NK-92 (cell line): Measurements from ENCODE around the gene ATOH8.

Experiments used
- DNase-seq: peaks from one replicate; lab custom pipeline; 2025; ENCODE audit not compliant: unreplicated experiment; lab: John Stamatoyannopoulos, UW

ATOH8 gene

DNA sequence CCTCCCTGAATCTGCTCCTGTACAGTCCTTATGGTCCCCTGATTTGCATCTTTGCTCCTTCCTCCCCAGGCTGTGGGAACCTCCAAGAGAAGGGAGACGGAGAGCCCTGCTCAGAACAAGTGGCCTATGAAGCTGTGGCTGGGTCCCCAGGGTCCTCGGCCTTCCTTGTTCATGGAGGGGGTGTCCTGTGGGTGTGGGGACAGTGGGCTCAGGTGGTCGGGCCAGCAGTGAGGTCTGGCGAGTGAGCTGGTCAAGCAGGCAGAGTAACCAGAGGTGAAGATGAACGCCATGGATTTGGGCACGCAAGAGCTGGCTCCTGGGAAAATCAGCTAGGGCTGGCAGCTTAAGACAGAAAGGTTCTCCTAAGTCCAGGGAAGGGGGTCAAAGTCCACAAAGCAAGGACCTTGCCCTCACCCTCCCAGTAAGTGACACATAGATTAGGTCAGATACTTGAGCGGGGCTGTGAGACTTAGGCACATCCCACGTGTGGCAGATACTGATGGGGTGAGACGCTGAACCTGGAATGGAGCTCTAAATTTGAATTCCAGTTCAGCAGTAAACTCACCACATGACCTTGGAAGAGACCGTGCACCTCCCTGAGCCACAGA lies 34.8 kb upstream of the ATOH8 start:
- no peak for DNase-seq

DNA sequence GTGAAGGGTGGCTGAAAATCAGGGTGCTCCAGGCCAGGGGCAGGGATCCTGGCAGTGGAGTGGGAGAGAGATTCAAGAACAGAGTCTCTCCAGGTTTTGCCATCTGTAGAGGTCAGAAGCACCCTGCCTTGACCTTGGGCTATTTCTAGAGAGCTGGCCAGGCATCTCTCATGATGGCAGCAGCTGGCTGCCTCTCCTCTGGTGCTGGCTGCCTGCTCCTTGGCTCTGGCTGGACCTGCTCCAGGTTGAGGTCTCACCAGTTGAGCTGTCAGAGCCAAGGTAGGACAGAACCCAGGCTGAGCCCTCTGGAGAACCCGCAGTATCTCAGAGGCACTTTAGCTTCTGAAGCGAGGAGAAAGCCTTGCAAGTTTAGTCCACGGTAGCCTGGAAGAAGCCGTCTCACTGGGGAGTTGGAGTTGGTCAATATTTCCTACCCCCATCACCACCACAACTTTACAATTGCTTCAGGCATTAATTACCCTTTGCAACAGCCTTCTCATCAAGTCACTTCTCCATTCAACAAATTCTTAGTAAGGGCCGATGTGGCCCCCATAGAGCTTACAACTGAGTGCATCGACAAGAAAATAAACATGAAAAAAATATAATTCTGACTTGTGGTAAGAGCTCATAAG lies 34.1 kb upstream of the ATOH8 start:
- DNase-seq: no peak

DNA sequence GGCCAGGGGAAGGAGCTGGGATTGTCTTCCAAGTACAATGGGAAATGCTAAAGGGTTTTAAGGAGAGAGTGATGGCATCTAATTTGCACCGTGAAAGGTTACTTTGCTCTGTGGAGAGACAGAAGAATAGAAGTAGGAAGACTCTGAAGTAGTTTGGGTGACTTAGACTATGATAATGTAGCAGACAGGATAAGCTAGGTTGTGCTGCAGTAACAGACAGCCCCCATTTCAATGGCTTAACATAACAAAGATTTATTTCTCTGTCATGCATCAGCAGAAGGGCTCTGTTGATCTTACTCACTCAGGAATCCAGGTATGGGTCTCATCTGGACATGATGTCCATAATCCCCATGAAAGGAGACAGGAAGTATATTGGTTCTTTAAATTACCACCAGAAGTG lies 33.3 kb upstream of the ATOH8 start:
- no peak for DNase-seq

DNA sequence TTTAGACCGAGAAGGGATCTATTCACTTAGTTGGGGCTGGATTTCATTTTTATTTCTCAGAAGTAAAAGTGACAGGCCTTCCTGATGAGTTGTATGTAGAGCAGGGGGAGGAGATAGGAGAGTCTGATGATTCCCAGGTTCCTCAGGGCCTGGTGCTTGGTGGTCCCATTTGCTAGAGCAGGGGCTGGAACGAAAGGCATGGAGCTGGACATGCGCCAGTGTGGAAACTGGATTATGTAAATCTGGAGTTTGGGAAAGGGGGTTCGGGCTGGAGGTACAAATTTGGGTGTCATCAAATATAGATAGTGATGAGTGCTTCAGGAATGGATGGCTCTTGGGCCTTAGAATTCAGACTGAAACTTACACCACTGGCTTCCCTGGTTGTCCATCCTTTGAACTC lies 32.1 kb upstream of the ATOH8 start:
- no peak for DNase-seq

DNA sequence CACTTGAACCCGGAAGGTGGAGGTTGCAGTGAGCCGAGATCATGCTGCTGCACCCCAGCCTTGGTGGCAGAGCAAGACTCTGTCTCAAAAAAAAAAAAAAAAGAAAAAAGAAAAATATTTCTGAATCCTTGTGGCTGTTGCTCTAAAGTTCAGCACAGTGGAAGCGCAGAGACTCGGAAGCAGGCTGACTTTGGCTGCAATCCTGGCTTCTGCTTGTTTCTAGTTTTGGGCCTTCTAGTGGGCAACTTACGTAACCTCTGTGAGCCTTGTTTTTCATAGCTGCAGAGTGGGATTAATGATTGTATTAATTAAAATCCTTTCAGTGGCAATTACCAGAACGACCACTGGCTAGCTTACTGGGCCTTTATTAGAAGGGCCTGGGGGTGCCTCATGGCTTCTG lies 31.3 kb upstream of the ATOH8 start:
- DNase-seq: no peak

DNA sequence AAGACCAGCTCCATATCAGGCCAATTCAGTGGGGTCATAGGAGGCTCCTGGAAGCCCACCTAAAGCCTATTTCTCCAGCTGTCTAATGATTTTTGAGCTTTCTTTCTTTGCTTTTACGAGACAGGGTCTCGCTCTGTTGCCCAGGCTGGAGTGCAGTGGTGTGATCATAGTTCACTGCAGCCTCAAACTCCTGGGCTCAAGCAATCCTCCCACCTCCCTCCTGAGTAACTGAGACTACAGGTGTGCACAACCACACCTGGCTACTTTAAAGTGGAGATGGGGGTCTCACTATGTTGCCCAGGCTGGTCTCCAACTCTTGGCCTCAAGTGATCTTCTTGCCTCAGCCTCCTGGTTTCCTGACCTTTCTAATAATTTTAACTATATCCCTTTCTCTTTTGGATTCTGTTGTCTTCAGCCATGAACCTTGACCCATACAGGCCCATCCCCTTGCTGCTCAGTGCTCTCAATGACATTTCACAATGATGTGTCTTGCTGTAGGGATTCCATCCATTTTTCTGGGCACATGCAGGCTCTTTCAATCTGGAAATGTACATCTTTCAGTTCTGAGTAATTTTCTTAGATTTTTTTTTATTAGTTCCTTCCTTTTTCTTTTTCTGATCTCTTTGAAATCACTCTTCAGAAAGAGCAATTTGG lies 30.0 kb upstream of the ATOH8 start:
- no peak for DNase-seq

DNA sequence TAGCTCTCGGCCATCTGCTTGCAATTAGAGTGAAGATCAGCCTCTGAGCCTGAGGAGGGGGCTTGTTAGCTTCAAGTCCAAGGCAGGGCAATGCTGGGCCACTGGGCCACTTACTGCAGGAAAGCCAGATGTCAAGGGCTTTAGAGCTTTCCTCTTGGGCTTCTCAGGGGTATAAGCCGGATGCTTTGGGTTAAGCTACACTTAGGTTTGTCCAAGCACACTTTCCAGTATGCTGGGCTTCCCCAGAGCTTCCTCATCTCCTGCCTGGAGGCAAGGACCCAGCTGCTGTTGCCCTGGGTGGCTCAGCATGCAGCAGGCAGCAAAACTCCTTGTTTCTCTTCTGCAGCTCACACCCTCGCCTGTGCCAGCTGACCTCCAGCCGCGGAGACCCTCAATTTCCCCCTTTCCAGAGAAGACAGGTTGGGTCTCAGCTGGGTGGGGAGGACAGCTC lies 29.0 kb upstream of the ATOH8 start:
- DNase-seq: no peak

DNA sequence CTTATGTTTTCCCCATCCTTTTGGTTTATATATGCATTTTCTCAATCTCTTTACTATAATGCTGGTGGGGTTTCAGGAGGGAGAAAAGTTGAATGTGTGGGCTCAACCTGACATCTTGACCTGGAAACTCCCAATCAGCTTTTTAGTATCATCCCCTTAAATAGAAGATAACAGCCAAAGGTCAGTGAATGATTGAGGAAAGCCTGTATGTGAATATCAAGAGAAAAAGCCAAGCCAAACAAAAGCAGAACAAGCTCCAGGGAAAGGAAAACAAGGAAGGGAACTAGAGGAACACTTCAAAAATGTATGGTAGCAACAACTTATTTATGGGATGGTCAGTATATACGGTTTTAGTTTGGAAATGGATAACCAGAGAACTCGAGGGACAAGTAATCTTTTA lies 28.3 kb upstream of the ATOH8 start:
- no peak for DNase-seq

DNA sequence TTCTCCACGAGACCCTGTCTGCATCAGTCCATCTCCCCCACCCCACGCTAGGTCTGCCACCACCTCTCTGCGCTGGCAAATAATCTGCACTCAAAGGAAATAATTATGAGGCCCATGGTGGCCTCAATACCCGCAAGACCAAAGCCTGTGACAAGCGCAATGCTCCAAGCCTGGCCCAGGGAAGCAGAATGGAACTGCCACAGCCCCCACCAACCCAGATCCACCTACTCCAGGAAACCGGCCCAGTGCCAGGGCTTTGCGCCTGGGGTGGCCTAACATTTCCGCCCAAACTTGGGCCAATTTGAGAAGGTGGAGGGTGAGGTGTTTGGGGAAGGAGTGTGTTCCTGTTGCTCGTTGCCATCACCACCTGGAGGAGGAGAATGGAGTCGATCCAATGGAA lies 26.0 kb upstream of the ATOH8 start:
- no peak for DNase-seq

DNA sequence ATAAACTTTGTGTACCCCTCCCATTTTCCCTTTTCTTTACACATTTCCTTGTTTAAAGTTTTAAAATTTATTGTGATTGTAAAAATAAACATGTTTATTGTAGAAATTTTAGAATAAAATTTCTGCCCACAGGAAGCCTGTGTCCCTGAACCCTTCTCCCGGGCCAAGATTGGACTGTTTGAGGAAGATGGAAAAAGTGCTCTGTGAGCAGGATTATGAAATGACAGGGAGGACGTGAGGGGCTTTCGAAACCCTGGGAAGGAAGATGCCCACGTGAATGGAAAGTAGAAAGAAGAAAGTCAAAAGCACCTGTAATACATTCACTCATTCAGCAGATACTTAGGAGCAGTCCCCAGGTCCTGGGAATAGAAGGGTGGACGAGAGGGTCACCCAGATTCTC lies 25.4 kb upstream of the ATOH8 start:
- DNase-seq: no peak

DNA sequence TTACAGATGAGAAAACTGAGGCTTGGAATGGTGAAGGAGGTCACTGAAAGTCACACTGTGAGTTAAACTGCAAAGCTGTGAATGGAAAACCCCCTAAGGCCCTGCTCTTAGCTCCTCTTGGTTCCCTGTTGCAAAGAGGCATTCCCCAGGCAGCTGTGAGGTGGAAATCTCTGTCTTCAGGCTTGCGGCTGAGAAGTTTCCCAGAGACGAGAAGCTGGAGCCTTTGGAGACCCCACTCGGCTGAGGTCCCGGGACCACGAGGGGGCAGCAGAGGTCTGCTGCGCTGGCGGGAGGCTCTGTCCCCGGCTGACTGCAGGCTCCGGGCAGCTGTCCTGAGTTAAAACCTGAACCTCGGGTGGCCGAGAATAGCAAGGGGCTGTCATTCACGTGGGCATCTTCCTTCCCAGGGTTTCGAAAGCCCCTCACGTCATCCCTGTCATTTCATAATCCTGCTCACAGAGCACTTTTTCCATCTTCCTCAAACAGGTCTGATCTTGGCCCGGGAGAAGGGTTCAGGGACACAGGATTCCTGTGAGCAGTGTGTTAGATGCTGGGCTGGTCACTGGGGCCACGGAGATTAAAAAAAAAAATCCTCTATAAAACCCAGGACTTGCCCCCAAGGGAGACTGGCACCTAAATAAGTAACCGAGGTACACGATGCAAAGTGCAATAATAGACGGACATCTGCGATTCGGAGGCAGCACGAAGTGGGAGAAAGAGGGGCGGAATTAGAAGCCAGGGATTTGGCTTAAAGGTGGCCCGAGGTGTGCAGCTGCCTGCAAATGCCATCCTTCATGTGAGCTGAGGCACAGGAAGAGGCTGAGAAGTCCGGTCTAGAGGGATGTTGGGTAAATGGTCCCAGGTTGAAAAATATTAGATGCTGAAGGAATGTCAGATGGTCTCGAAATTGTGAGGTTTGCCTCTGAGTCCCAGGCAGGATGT lies 24.6 kb upstream of the ATOH8 start:
- no peak for DNase-seq

DNA sequence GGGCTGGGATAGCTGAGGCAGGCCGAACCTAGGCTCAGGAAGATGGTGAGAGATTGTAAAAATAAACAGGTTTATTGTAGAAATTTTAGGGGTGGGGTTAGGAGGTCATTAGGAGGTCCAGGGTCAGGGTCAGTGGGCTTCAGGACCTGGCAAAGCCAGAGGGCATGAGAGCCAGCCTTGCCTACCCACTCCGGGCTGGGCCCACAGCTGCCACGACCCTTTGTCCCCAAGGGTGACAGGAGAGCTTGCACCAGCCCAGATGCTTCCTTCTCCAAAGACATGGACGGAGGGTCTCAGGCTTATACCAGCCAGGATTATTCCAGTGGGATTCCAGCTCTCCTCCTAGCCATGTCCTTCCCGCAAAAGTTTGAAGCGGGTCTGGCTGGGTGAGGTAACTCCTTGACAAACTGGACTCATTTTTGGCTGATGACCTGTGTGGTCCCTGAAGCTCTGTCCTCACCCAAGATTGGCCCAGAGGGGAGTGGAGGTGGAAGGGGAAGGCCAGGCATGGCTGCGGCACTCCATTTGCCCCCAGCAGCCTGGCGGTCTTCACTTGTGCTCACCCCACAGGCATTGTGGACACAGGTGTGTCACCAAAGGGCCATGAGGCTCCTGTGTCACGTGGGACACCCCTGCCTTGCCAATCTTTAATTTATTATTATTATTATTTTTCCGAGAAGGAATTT lies 23.8 kb upstream of the ATOH8 start:
- DNase-seq: no peak

DNA sequence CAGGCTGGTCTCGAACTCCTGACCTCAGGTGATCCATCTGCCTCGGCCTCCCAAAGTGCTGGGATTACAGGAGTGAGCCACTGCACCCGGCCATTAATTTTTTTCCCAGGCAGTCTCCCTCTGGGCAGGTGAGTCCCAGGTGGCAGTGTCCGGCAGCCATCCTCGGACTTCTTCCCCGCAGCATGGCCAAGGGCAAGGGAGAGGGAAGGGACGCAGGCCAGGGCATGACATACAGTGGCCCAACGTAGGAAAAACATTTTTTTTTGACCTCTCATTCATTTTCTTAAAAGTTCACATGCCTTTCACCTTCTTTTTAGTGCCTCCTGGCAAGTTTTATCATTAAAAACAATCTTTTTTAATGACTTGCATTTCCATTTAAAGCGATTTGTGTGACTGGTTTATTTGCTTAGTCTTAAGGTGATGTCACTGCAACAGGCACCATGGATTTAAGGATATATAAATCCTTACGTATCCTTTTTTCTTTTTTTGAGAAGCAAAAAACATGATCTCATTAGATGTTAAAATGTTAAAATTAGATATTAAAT lies 23.0 kb upstream of the ATOH8 start:
- no peak for DNase-seq

DNA sequence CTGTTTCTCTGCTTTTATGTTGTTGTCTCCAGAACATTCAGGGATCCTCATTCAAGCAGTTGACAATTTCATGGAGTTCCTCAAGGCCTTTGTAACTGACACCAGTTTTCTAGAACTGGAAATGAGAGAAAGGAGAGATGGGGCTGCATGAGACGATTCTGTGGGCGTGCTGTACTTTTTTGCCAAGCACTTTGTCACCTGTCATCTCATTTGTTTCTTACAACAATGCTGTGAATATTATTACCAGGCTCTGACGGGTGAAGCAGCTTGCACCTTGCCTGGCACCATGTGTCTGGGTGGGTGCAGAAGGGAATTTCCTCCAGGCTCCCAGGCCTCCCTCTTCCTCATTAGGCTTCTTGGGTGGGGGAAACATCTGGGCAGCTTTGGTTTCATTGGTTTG lies 22.2 kb upstream of the ATOH8 start:
- DNase-seq: no peak

DNA sequence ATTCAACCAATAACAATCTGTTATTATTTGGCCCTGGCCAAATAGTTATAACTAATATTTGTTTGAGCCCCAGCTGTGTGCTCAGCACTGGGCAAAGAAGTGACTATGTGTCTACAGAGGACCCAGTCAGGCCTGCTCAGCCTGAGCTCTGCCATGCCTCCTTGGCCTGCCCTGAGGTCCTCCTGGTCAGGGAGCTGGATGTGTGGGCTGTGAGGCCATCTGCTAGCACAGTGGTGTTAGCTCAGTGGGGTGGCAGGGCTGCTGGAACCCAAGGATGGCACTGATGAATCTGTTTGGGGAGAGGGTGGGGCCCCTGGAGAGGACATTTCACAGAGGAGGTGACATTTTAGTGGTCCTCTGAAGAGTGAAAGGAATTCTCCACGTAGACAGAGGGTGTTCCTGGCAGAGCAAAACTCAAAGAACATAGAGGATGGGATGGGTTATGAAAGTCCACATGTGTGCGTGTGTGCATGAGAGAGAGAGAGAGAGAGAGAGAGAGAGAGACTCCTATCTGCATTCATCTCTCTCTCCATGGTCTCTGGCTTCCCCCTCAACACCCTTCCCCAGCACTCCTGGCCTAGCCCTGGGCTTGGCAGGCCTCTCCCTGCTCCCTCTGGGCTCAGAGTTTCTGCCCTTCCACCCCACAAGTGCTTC lies 21.2 kb upstream of the ATOH8 start:
- no peak for DNase-seq

DNA sequence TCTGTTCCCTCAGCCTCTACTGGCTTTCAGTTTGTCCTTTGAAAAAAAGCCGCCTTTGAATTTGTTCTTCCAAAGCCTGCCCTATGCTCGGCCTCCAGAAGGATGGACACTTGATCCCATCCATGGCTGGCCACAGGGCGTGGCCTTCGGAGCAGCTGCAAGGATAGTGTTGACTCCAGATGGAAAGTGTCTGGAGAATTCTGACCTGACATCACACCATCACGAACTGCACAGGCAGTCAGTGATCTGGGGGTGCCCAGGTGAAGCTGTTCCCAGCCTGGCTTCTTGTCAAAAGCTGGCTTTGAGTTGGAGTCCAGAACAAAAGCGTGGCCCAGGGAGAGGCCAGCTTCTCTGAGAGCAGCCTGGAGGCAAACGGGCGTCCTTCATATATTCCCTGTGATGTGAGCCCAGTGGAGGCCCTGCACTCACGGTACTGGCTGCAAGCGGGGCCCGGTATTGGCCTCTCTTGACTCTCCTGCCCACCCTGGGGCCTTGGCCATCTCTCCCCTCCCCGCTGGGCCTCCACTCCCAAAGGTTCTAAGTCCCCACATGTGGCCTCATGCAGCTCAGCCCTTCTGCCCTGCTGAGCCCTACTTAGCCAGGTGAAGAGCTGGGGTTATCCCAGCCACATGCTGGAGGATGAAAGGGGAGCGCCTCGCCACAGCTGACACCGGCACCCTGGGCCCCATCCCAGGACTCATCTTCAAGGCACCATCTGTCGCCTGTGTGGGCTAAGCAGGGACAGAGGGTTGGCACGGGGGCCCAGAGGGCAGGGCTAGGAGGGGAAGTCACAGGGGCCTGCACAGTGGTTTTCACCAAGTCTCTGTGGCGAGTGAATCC lies 20.4 kb upstream of the ATOH8 start:
- no peak for DNase-seq

DNA sequence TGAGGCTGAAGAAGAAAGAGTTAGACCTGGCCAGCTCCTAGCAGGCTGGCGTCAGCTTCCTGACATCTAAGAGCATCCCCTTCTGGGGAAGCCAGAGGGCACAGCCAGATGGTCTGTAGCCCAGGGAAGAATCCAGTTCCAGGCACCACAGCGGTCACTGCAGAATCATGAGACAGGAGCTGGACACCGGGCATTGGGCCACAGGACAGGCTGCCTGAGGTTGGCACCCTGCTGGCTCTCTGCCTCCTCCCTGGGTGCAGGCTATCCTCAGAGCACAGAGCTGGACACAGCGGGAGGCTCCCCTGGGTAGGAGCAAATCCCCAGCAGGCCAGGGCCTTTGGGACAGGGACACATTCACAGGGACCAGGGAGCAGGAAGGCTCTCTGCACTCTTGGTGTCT lies 19.8 kb upstream of the ATOH8 start:
- no peak for DNase-seq

DNA sequence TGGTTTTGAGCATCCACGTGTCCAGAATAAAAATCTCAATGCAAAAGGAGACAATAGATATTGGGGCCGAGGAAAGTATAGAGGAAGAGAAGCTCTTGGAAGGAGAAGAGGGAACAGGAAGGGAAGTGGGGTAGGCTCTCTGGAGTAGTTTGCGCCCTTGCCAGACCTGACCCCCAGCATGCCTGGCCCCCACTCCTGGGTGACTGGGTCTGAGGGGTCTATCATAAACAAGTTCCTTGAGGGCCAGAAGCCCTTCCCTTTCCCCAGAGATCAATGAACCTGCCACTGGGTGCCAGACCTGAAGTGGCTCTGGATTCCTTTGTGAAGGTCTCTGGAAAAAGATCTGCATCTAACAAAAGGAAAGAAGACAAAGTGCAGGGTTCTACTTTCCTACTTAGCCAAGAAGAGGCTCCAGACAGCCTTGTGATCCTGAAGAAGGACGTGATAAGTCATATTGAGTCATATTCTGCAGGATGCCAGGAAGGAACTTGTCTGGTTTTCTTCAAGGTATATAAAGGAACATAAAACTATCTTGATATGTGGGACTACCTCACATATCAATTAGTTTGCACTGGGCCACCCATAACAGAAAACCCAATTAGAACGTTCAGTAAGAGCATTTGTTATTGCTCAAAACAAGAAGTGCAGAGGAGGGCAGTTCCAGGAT lies 18.7 kb upstream of the ATOH8 start:
- DNase-seq: no peak

DNA sequence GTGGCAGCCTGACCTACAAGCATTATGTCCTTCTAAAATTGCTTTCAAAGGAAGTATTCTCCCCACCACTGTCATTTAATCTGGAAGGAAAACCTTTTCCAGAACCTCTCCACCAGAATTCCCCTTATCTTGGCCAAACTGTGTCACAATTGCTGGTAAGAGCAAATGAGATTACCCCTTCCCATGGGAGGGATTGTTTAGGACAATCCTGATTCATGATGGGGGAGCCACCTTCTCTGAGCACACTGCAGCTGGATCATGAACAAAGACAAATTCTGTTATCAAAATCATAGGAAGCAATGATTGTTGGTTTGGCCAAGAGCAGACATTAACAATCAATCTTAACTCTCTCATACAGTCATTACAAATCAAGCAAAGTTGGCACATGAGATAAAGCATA lies 18.1 kb upstream of the ATOH8 start:
- DNase-seq: no peak
